Right lobe of liver (tissue), 6 donors: ENCODE data around the gene SLC35F4. TPM values are rescaled to one million over a fixed set of nuclear protein-coding genes. Genes with fewer than 3 reads are reported as not detected.

Source experiments
- ATAC-seq, 4 donors: fragments of 200-7000 bp; cut with Tn5 transposase; one replicate each; pipeline ENCODE4 v1.9.1; 2020; ENCODE audit warnings: mild to moderate bottlenecking in 4 of 4, moderate library complexity in 4 of 4
- DNase-seq, 3 donors: peaks; one replicate each; pipeline ENCODE4 v3.0.0-alpha.2; 2020
- H3K27ac ChIP-seq, 3 donors: fragments of 200-600 bp; one replicate each; pipeline ENCODE4 v1.8.0; 2022
- H3K27me3 ChIP-seq, 2 donors: fragments of 200-600 bp; one replicate each; pipeline ENCODE4 v1.8.0; 2022
- H3K36me3 ChIP-seq, 4 donors: fragments of 200-600 bp; sonication (generic) in 1 of 4; one replicate each; pipeline versions ENCODE4 v1.5.1 to v1.8.0; 2017 to 2022; ENCODE audit warnings: control low read depth in 1 of 4
- H3K4me1 ChIP-seq, 4 donors: fragments of 200-600 bp; sonication (generic) in 1 of 4; one replicate each; pipeline versions ENCODE4 v1.5.1 to v1.8.0; 2017 to 2022; ENCODE audit warnings: control low read depth in 1 of 4
- H3K4me3 ChIP-seq, 3 donors: fragments of 200-600 bp; one replicate each; pipeline ENCODE4 v1.8.0; 2022
- H3K9me3 ChIP-seq, 4 donors: fragments of 200-600 bp; sonication (generic) in 1 of 4; one replicate each; pipeline versions ENCODE4 v1.5.1 to v1.8.0; 2017 to 2022; ENCODE audit warnings: control low read depth in 1 of 4
- CTCF ChIP-seq, 4 donors: fragments of 200-600 bp in 3 of 4; fragments of 450-650 bp in 1 of 4; IDR thresholded peaks; one replicate each; pipeline versions ENCODE4 v1.5.1 to v1.8.0; 2016 to 2022; ENCODE audit warnings: antibody characterized with exemption in 4 of 4, mild to moderate bottlenecking in 2 of 4
- POLR2A ChIP-seq: fragments of 450-650 bp; IDR thresholded peaks from one replicate; pipeline ENCODE4 v1.6.1; 2017; ENCODE audit warnings: antibody characterized with exemption, mild to moderate bottlenecking
- whole genome bisulfite sequencing: methylation state at CpG from one replicate; pipeline ENCODE4 v1.1.6; 2018; ENCODE audit warnings: low coverage, low lambda C conversion rate; ENCODE audit not compliant: insufficient coverage; ENCODE audit errors: missing lambda C conversion rate; 5-methylcytosine and 5-hydroxymethylcytosine counted together
- intact Hi-C, 2 donors: fragments of 100-400 bp; cut with DNase I; formaldehyde crosslinking; loops; one replicate each; pipeline versions ENCODE4 v1.11.2 to v1.14.1; 2022
- total RNA-seq, 6 experiments: library from RNA; depleted of rRNA in 2 of 6; stranded (reverse); fragments of >200 nt in 2 of 6; fragmentation: NEBNext Ultra II Directional in 3 of 6; extraction: Animal tissue kit (Norgen Biotek cat#: 25700) in 3 of 6; gene quantifications; one replicate each; pipeline versions ENCODE4 v1.1.0 to v1.2.4, GENCODE V29; 2016 to 2023
- donor health status: DM: no; HTN: yes; CAD: no.
- donor health status: DM: no; HTN: no; CAD: no.
- donor health status: DM: no; HTN: no; CAD: no.
- donor health status: DM: no; HTN: yes; CAD: no.
- donor health status: DM: no; HTN: yes; CAD: no.

SLC35F4 gene
- total RNA-seq, 6 experiments from 2014 or later: not detected

GRCh38 chr14:57833323-57833722 is 32.6 kb downstream of the SLC35F4 start:
- Histone ChIP-seq H3K9me3 (no peaks in the 10 kb centered on the region), H3K4me3 (no peak overlapping the region), H3K27me3 (peaks cover 0 to 5% of the 10 kb centered on the region in 2 donors), H3K36me3 (no peaks in the 10 kb centered on the region), H3K4me1 (no peaks in the 10 kb centered on the region), H3K27ac (no peak overlapping the region)
- ATAC-seq (peak in 1 of 4 donors; percentile 41), DNase-seq (no peak)
- 44% methylated on average over 3 of the region's 3 CpGs for WGBS
- intact Hi-C loops: no loop called here
- TF ChIP-seq POLR2A (no peak), CTCF (IDR thresholded peaks at IDR 0.05) (no peak)

- Histone ChIP-seq H3K4me3 (no peak overlapping the region), H3K27ac (no peak overlapping the region), H3K36me3 (no peaks in the 10 kb centered on the region), H3K9me3 (no peaks in the 10 kb centered on the region), H3K27me3 (peaks cover 0 to 5% of the 10 kb centered on the region in 2 donors), H3K4me1 (no peaks in the 10 kb centered on the region)
- ATAC-seq (no peak), DNase-seq (no peak)
- intact Hi-C loops: no loop called here
- TF ChIP-seq POLR2A (no peak), CTCF (IDR thresholded peaks at IDR 0.05) (no peak)
- WGBS: 4% methylated on average over 5 of the region's 5 CpGs
These were observed 33.9 kb downstream of the SLC35F4 start for GRCh38 chr14:57831981-57832380.

- Histone ChIP-seq H3K27ac (no peak overlapping the region), H3K9me3 (no peaks in the 10 kb centered on the region), H3K4me3 (no peak overlapping the region), H3K36me3 (no peaks in the 10 kb centered on the region), H3K27me3 (peaks cover 0 to 5% of the 10 kb centered on the region in 2 donors), H3K4me1 (no peaks in the 10 kb centered on the region)
- no peak for DNase-seq
- intact Hi-C loops: no loop called here
- ATAC-seq: no peak
- WGBS: 10% methylated on average over 2 of the region's 2 CpGs
- TF ChIP-seq POLR2A (no peak), CTCF (IDR thresholded peaks at IDR 0.05) (no peak)
These were observed 37.2 kb downstream of the SLC35F4 start for GRCh38 chr14:57828713-57829112.

GRCh38 chr14:57823015-57823660 is 42.8 kb downstream of the SLC35F4 start:
- Histone ChIP-seq H3K36me3 (no peaks in the 10 kb centered on the region), H3K27ac (no peak overlapping the region), H3K4me1 (no peaks in the 10 kb centered on the region), H3K27me3 (no peaks in the 10 kb centered on the region), H3K9me3 (no peaks in the 10 kb centered on the region), H3K4me3 (no peak overlapping the region)
- no peak for DNase-seq
- TF ChIP-seq CTCF (IDR thresholded peaks at IDR 0.05): no peak
- TF ChIP-seq POLR2A: no peak
- WGBS: 55% methylated on average over 4 of the region's 4 CpGs
- intact Hi-C loops: no loop called here
- no peak for ATAC-seq

- ATAC-seq (no peak), DNase-seq (no peak)
- intact Hi-C loops: no loop called here
- no peaks in the 10 kb centered on the region for H3K27me3 ChIP-seq
- no peak overlapping the region for H3K27ac ChIP-seq
- H3K9me3 ChIP-seq: no peaks in the 10 kb centered on the region
- TF ChIP-seq CTCF (IDR thresholded peaks at IDR 0.05): no peak
- H3K36me3 ChIP-seq: no peaks in the 10 kb centered on the region
- no peak overlapping the region for H3K4me3 ChIP-seq
- no peaks in the 10 kb centered on the region for H3K4me1 ChIP-seq
These were observed 43.8 kb downstream of the SLC35F4 start for GRCh38 chr14:57822081-57822480.
